GM21367 (cell line): Measurements from ENCODE around the gene CDC37.

Experiments
- ATAC-seq: cut with Tn5 transposase; IDR thresholded peaks from one replicate; pipeline ENCODE4 v1.9.1; 2021; ENCODE audit not compliant: unreplicated experiment

The CDC37 gene

DNA sequence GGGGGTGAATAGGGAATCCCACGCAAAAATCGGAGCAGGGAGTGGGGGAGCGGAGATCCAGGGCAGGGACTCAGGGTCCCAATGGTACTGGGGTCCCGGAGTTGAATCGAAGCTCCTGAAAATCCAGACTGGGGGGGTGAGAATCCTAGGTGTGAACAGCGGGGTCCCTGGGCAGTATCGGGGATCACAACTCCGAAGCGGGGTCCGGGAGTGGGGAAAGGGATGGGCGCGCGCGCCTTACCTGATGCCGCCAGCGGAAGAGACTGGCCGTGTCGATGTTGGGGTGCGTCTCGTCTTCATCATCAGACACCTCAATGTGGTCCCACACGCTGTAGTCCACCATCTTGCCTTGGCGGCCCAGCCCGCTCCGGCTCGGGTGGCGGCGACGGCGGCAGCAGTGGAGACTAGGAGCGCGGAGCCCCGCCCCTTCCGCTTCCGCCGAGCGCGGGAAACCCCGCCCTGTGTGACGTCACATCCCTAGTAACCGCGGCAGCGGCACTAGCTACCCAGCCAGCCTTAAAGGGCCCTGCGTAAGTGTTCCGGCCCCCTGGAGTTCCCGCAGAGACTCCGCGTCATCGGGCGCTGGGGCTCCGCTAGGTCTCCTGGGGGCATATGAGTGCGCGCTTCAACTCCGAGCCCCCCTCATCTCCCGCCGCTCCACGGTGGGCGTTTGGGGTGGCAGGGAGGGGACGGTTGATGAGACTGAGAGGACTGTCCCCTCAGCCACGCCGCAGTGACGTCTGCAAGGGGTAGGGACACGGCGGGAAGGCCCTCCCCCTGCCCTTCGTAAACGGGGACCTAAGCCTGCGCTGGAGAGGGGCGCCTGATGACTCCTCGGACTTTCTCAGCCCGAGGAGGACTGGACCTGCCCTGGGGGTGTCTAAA is at the start of gene CDC37:
Gene CDC37 (minus strand): TSS at position 406 of the 885 bp plus-strand sequence. CDS start 63 bp downstream, at position 343.
- ATAC-seq, result peak; percentile 53

DNA sequence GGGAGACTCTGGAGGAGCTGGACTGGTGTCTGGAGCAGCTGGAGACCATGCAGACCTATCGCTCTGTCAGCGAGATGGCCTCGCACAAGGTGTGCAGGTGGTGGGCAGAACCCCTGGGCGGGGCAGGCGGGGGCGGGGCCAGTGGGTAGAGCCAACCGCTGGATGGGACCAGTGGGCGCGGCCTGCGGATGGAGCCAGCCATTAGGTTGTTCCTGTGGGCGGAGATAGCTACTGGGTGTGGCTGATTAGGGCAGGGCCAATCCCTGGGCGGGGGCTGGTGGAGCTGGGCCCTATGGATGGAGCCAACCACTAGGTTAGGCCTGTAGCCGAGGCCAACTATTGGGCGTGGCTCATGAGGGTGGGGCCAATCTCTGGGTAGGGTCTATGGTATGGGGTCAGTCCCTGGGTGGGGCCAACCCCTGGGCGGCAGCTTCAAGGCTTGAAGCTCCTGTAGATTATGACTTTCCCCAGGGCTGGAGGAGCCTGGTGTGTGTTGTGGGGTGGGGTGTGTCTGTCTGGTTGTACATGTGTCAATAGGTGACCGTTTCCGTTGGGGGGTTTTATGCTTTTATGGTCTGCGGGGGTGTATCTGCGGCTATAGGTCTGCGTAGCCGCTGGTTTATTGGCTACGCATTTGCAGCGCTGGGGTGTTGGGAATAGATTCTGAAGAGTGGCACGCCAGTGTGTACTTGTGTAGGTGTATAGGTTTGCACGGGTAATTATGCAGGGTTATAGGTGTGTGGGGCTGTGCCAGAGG is 47.7 kb upstream of the CDC37 start:
- no peak for ATAC-seq

DNA sequence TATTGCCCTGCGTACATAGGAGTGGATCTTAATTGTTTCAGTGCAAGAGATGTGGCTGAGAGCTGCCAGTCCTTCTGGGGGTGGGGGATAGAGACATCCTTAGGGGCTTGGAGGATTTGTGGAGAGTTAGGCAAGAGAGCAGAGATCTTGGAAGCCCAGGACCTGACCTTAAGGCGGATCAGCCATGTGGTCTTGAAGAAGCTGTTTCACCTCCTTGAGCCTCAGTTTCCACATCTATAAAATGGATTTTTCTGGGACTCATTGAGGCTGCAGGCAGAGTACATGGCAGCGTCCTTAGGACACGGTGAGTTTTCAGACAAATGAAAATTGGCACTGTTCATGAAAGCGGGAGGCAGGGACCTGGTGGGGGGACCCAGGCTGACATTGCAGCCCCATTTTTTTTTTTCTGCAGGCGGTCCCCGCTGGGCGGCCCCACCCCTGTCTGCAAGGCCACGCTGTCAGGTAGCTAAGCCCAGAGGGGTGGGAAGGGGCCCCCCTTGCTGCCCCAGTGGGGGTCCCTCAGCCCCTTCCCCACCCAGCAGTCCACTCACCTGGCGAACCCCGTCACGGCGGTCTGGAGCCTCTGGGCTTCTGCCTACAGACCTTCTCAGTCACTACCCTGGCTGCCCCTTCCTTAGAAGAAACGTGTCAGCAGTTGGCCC is 47.0 kb upstream of the CDC37 start:
- no peak for ATAC-seq

DNA sequence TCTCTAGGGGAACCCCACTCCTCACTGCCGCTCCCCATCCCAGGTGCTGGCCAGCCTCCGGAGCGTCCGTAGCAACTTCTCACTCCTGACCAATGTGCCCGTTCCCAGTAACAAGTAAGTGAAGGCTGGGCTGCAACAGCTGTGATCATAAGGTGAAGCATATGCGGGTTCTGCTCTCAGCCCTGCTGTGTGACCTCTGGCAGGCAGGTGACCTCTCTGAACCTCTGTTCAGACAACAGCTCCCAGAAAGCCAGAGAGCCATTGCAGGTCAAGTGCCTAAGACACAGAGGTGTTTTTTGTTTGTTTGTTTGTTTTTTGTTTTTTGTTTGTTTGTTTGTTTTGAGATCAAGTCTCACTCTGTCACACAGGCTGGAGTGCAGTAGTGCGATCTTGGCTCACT is 45.7 kb upstream of the CDC37 start:
- ATAC-seq, result no peak

DNA sequence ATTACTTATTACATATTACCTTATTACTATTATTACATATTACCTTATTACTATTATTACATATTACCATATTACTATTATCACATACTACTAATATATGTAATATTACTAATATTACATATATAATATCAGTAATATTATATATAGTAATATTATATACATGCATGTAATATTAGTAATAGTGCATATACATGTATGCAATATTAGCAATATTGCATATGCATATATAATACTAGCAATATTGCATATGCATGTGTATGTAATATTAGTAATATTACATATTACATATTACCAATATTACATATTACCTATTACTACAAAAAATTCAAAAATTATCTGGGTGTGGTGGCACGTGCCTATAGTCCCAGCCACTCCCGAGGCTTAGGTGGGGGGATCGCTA is 39.4 kb upstream of the CDC37 start:
- no peak for ATAC-seq

DNA sequence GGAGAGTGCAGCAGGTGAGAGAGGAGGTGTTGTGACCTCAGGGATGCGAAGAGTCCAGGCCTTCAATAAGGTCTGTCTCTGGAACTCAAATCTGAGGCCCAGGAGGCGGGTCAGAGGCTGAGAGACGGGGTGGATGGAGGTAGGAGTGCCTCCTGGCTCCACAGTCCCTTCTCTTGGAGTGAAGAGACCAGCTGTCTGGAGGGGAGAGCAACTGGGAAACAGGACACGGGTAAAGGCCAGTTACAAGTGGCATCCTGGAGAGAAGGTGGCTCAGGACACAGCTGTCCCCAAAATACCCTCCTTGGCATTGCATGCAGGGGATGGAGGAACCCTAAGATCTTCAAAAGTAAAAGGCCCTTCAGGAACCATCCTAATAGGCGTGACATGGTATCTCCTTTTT is 36.2 kb upstream of the CDC37 start:
- no peak for ATAC-seq

DNA sequence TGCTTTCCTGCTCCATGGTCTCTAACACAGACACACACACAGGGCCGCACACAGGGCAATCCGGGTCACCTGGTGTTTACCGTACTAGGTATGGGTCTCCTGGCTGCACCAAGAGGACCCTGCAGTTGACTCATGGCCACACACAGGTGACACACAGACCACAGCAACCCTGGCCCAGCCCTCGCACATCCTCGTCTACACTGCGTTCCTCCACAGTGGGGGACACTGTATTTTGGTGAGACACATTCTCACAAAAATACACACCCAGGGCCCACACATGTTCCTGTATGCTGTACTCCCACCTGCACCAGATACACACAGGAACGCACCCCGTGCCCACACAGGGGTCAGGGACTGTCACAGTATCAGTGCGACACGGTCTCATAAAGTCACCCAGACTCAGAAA is 29.8 kb upstream of the CDC37 start:
- no peak for ATAC-seq

DNA sequence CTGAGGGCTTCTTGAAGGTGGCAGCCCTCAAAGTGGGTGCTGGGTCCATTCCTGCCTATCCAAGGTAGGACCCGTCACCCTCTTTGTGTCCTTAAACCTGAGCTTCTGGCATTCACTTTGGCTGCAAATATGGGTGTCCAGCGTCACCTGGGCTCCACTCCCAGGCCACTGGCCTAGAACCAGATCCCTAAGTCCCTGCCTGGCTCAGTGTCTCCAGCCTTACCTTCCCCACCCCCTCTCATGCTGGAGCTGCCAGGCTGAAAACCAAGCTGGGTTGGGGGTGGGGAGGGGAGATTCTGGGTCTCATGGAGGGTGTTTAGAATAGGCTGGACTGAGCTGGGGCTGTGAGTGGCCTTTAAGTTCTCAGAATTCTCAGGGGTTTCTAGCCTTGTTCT is 29.4 kb upstream of the CDC37 start:
- no peak for ATAC-seq

DNA sequence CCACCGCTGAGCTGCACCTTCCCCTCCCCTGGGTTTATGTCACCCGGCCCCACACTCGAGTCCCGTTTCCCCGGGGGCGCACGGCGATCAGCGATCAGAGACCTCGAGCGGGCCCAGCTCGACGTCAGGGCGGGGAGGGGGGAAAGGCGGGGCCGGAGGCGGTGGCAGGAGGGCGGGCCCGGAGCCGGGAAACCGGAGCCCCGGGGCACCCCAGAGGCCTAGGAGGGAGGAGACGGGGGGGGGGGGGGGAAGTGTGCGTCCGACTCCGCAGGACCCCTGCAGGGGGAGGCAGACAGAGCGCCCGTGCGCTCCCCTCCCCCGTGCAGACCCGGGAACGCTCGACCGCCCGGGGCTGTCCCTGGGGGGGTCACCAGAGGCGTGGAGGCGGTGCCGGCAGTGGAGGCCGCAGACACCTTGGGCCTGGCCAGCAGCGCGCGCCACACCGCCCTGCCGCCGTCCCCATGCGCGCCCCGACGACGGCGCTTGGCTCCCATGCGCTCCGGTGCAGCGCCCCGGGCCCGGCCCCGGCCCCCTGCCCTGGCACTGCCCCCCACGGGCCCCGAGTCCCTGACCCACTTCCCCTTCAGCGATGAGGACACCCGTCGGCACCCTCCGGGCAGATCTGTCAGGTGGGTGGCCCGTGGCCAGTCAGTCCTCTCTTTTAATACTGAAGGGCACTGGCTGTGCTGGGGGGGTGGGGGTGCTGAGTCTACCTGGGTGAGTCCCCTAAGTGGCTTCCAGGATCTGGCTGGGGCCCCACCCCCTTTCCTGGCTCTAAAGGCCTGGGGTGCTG is 28.8 kb upstream of the CDC37 start:
- no peak for ATAC-seq

DNA sequence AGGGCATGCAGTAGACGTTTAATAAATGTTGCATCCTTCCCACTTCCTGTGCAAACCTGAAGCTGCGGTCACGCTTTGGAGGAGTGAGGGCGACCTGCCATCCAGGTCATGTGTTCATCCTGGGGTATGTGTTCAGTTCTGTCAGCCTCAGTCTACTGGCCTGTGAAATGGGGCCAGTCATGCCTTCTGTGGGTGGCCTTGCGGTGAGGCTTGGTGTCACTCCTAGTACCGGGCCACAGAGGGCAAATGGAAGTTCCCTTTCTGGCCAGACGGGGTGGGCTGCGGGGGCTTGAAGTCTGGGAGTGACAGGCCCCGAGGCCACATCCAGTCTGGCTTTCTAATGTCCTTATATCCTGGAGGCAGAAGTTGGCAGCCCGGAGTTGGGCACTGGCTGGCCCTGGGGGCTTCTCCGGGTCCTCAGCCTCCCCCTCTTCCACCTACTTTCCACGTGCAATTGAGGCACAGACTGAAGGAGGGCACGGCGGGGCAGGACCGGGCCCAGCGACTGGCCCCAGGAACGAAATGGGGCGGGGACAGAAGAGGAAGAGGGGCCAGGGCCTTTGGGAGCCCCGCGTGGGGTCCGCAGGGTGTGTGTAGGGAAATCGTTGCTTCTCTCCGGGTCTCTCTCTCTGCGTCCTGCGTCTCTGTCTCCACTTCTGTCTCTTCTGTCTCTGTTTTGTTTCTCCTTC is 28.1 kb upstream of the CDC37 start:
- ATAC-seq, result no peak

DNA sequence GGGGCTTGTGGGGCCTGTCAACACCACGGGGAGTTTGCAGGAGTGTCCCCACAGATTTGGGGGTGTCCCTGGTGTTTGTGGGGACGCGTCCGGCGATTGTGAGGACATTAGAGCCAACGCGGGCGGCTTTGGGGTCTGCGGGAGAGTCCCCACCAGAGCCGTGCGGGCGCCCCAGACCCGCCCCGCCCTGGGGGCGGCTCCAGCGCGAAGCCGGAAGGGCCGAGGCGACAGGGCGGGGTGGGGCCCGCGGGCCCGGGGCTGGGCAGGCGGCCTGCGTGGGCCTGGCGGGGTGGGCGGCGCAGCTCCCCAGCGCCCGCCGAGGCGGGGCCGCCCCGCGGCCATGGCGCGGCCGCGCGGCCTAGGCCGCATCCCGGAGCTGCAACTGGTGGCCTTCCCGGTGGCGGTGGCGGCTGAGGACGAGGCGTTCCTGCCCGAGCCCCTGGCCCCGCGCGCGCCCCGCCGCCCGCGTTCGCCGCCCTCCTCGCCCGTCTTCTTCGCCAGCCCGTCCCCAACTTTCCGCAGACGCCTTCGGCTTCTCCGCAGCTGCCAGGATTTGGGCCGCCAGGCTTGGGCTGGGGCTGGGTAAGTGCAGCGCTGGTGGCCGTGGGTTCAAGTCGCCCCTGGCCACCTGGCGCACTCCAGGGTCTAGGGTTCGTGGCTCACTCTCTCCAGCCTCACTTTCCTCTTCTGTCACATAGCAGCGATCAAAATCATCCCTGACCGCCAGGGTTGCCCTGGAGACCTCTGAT is 27.3 kb upstream of the CDC37 start:
- no peak for ATAC-seq

DNA sequence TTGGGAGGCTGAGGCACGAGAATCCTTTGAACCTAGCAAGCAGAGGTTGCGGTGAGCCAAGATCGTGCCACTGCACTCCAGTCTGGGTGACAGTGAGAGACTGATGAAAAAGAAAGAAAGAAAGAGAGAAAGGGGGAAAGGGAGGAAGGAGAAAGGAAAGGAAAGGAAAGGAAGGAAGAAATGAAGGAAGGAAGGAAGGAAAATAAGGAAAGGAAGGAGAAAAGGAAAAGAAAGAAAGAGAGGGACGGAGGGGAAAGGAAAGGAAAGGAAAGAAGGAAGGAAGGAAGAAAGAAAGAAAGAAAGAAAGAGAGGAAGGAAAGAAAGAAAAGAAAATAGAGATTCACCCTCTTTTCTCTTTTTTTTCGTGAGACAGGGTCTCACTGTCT is 25.6 kb upstream of the CDC37 start:
- ATAC-seq, result no peak

DNA sequence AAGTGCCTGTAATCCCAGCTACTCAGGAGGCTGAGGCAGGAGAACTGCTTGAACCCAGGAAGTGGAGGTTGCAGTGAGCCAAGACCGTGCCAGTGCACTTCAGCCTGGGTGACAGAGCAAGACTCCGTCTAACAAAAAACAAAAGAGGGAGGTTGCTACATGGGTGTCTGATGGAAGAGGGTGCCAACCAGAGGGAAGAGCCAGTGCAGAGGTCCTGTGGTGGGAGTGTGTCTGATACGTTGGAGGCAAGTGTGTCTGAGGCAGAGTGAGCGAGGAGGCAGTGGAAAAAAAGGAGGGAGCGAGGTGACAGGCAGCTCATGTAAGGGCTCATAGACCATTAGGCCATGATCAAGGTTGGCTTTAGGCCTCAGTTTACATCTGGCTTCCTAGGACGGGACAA is 23.8 kb upstream of the CDC37 start:
- ATAC-seq, result no peak

DNA sequence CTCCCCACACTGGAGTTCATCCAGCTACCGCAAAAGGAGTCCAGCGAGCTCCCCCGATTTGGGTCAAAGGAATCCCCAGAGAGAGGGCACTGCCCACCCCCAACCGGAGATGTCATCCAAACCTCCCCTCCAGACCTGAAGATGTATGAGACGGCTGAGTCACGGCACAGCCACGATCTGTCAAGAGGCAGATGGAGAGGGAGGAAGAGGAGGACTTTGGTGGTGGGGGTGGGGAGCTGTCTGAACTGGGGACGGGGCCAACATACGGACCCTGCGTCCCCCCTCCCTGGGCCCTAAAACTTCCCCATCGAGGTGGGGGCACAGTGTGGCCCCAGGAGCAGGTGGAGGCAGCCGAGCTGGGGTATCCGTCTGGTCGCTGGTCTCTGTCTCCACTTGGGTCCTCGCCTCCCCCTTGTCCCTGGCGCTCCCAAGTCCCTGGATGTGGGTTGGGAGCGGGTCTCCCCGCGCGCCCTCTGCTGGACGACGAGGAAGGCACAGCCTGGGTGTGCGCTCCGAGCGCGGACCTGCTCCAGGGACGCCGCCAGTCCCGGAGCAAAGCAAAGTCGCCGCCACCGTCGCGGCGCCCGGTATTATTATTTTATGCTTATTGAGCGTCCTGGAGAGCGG is 20.8 kb upstream of the CDC37 start:
- no peak for ATAC-seq

DNA sequence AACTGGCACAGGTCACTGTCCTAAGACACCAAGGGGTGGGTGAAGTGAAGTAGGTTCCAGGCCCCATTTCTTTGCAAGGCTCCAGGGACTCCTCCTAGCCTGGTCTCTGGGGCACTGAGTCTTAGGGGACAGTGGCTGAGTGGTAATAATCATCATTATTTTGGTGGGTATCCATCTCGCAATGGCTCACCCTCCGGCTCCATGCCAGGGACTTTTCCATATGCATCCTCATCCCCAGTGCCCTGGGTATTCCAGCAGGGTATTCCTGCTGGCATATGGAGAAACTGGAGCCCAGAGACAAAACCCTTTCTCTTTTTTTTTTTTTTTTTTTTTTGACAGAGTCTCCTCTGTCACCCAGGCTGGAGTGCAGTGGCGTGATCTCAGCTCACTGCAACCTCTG is 19.5 kb upstream of the CDC37 start:
- ATAC-seq, result no peak

DNA sequence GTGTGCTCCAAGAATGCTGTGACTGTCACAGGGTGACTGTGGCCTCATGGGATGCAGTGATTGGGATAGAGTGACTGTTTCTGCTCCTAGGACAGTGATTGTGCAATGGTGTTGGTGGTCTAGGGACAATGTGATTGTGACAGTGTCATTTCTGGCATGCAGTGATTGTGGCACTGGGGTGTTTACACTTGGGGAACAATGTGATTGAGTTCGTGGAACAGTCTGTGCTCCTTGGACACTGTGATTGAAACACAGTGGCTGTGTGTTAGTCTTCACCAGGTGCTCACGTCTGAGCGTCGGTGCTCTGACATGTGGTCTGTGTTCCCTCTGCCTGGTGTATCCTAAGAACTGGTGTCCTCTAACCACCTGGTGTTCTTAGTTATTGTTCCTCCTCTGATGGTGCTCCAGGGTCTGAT is 18.7 kb upstream of the CDC37 start:
- ATAC-seq, result no peak

DNA sequence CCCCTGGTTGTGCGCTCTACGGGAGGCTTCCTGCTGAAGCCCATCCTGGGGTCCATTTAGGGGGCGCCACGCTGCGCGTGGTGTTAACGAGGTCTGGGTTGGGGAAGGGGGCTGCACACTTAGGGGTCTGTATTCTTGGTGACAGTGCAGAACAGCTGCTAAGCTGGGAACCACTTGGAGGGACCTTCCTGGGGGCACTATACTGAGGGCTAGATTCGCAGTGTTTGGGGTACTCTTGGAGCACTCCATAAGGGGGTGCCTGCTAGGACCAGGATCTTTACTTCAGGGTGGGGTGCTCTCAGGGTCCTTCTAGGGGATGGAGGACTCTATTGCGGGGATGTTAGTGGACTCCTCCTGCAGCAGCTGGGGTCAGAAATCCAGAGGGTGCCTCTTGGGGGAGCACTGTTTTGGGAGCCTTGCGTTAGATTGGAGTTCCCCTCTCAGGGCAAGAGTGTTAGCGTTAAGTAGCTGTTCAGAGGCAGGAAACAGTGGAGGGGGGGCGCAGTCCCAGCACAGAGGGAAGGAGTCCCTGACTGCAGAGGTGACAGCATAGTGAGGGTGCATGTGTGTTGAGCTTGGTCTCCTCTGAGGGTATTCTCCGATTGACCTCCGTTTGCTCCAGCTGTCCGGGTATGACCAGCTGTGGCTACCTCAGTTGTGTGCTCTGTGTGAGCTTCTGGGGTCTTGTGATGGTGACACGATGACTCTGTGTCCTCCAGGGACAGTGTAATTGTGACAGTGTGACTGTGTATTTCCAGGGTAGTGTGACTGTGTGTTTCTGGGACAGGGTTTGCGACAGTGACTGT is 18.1 kb upstream of the CDC37 start:
- no peak for ATAC-seq

DNA sequence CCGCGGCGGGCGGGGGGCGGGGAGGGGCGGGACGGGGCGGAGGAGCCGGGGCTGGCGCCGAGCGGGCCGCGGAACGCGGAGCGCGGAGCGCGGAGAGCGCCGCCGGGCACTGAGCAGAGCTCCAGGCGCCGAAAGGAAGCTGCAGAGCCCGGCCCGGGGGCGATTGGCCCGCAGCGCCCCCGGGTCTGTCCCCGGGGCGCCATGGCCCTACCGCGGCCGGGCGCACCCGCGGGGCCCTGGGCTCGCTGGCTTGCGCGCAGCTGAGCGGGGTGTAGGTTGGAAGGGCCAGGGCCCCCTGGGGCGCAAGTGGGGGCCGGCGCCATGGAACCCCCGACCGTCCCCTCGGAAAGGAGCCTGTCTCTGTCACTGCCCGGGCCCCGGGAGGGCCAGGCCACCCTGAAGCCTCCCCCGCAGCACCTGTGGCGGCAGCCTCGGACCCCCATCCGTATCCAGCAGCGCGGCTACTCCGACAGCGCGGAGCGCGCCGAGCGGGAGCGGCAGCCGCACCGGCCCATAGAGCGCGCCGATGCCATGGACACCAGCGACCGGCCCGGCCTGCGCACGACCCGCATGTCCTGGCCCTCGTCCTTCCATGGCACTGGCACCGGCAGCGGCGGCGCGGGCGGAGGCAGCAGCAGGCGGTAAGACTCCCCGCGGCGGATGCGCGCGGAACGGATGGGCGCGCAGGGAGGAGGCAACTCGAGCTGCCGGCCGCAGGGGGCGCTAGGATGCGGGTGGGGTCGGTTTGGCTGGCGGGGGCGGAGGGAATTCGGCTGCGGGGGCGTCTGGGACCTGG is 17.3 kb upstream of the CDC37 start, which contains the start of gene PDE4A:
Gene PDE4A (plus strand): TSS at position 95 of the 796 bp plus-strand sequence. CDS start 227 bp downstream, at position 322.
- ATAC-seq, result no peak
